ENCODE data around the gene NXN.
"Not testable (repeated sequence)": the region's sequence is repeated elsewhere in the genome, so short reads cannot be mapped to it uniquely, and the experiment has no call there.

NXN gene

GRCh38 chr17:752002-752619 is 227.5 kb downstream of the NXN start, which contains the start of gene GEMIN4:
Gene GEMIN4, minus strand, starts transcription at chr17:752264. Its CDS starts 122 bp downstream, at chr17:752142.
- DNase-seq = peak; percentile 96

- peak; percentile 52 for DNase-seq
Measured at GRCh38 chr17:751269-752001, 228.1 kb downstream of the NXN start.

- no peak for DNase-seq
Measured at GRCh38 chr17:750431-751037, 229.0 kb downstream of the NXN start.

DNA sequence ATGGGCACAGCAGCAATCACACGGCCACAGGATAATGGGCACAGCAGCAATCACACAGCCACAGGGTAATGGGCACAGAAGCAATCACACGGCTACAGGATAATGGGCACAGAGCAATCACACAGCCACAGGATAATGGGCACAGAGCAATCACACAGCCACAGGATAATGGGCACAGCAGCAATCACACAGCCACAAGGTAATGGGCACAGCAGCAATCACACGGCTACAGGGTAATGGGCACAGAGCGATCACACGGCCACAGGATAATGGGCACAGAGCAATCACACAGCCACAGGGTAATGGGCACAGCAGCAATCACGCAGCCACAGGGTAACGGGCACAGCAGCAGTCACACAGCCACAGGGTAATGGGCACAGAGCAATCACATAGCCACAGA is 230.2 kb downstream of the NXN start:
- not testable (repeated sequence) for DNase-seq

All from left hindlimb (tissue), 1 donor.